ENCODE results near the gene VPREB3. TPM values are rescaled to one million over a fixed set of nuclear protein-coding genes. Genes with fewer than 3 reads are reported as not detected.
A peak's percentile ranks its signal among the peaks of the same experiment; 100 is the strongest.

VPREB3 gene
- total RNA-seq, 1 donor from 2014 or later = 0.92 TPM

GRCh38 chr22:23772649-23773473 lies 18.6 kb upstream of the VPREB3 start, which contains the start of gene MMP11:
MMP11 (plus strand) TSS chr22:23772849; CDS start chr22:23772871, 22 bp downstream.
- peak within 1 kb of the TSS; percentile 11 for H3K27ac Mint-ChIP-seq

GRCh38 chr22:23772315-23772648 lies 18.1 kb upstream of the VPREB3 start:
- Mint-ChIP-seq H3K27me3 (peaks cover 6% of the 10 kb centered on the region), H3K9me3 (no peaks in the 10 kb centered on the region), H3K4me1 (ENCODE audit: unreplicated experiment) (peaks cover 24% of the 10 kb centered on the region), H3K27ac (no peak overlapping the region), H3K4me3 (peak overlapping the region; percentile 83), H3K36me3 (no peaks in the 10 kb centered on the region)
- no peak for TF ChIP-seq CTCF (conservative IDR thresholded peaks at IDR 0.05)
- no peak for DNase-seq (ENCODE audit: extremely low spot score, unreplicated experiment)

More at GRCh38 chr22:23772649-23773473, 18.6 kb upstream of the VPREB3 start, which contains the start of gene MMP11:
- peaks cover 6% of the 10 kb centered on the region for H3K27me3 Mint-ChIP-seq
- H3K4me3 Mint-ChIP-seq = peak within 1 kb of the TSS; percentile 83
- H3K9me3 Mint-ChIP-seq = no peaks in the 10 kb centered on the region
- H3K36me3 Mint-ChIP-seq = no peaks in the 10 kb centered on the region
- no peak for DNase-seq (ENCODE audit: extremely low spot score, unreplicated experiment)
- peaks cover 24% of the 10 kb centered on the region for H3K4me1 Mint-ChIP-seq (ENCODE audit: unreplicated experiment)
- TF ChIP-seq CTCF (conservative IDR thresholded peaks at IDR 0.05) = no peak

- H3K36me3 Mint-ChIP-seq = no peaks in the 10 kb centered on the region
- no peak overlapping the region for H3K27ac Mint-ChIP-seq
- DNase-seq (ENCODE audit: extremely low spot score, unreplicated experiment) = no peak
- TF ChIP-seq CTCF (conservative IDR thresholded peaks at IDR 0.05) = no peak
- H3K9me3 Mint-ChIP-seq = no peaks in the 10 kb centered on the region
- peaks cover 6% of the 10 kb centered on the region for H3K27me3 Mint-ChIP-seq
- peaks cover 14% of the 10 kb centered on the region for H3K4me1 Mint-ChIP-seq (ENCODE audit: unreplicated experiment)
- peak overlapping the region; percentile 14 for H3K4me3 Mint-ChIP-seq
Measured at GRCh38 chr22:23769321-23769965, 15.2 kb upstream of the VPREB3 start.

- peaks cover 3% of the 10 kb centered on the region for H3K4me1 Mint-ChIP-seq (ENCODE audit: unreplicated experiment)
- H3K36me3 Mint-ChIP-seq = no peaks in the 10 kb centered on the region
- DNase-seq (ENCODE audit: extremely low spot score, unreplicated experiment) = peak; percentile 89
- TF ChIP-seq CTCF (conservative IDR thresholded peaks at IDR 0.05) = peak; percentile 93
- peak within 1 kb of the TSS; percentile 88 for H3K4me3 Mint-ChIP-seq
- H3K27me3 Mint-ChIP-seq = no peaks in the 10 kb centered on the region
- peak within 1 kb of the TSS; percentile 61 for H3K27ac Mint-ChIP-seq
- H3K9me3 Mint-ChIP-seq = no peaks in the 10 kb centered on the region
Measured at GRCh38 chr22:23767673-23768548, 13.7 kb upstream of the VPREB3 start, which contains the start of gene CHCHD10. CHCHD10 (minus strand) TSS chr22:23767972; CDS start chr22:23767874, 98 bp downstream.

- no peak for DNase-seq (ENCODE audit: extremely low spot score, unreplicated experiment)
- peaks cover 7% of the 10 kb centered on the region for H3K4me1 Mint-ChIP-seq (ENCODE audit: unreplicated experiment)
- H3K4me3 Mint-ChIP-seq = peak overlapping the region; percentile 78
- TF ChIP-seq CTCF (conservative IDR thresholded peaks at IDR 0.05) = no peak
- no peaks in the 10 kb centered on the region for H3K36me3 Mint-ChIP-seq
- no peaks in the 10 kb centered on the region for H3K27me3 Mint-ChIP-seq
- no peaks in the 10 kb centered on the region for H3K9me3 Mint-ChIP-seq
- H3K27ac Mint-ChIP-seq = no peak overlapping the region
Measured at GRCh38 chr22:23767303-23767672, 13.1 kb upstream of the VPREB3 start.

All from type B pancreatic cell (in vitro differentiated cells).